Measurements from ENCODE around the gene EXOC3.

Gene EXOC3

GRCh38 chr5:428754-429452, 14.1 kb upstream of the EXOC3 start:
- H3K27ac Mint-ChIP-seq, result no peak overlapping the region
- no peaks in the 10 kb centered on the region for H3K27me3 Mint-ChIP-seq
- ATAC-seq (no peak), DNase-seq (peak in 1 of 2 donors; percentile 8)
- H3K9me3 Mint-ChIP-seq, result peaks cover 7 to 9% of the 10 kb centered on the region in 2 donors
- H3K4me1 Mint-ChIP-seq, result peaks cover 41% of the 10 kb centered on the region
- no peak overlapping the region for H3K4me3 Mint-ChIP-seq

DNA sequence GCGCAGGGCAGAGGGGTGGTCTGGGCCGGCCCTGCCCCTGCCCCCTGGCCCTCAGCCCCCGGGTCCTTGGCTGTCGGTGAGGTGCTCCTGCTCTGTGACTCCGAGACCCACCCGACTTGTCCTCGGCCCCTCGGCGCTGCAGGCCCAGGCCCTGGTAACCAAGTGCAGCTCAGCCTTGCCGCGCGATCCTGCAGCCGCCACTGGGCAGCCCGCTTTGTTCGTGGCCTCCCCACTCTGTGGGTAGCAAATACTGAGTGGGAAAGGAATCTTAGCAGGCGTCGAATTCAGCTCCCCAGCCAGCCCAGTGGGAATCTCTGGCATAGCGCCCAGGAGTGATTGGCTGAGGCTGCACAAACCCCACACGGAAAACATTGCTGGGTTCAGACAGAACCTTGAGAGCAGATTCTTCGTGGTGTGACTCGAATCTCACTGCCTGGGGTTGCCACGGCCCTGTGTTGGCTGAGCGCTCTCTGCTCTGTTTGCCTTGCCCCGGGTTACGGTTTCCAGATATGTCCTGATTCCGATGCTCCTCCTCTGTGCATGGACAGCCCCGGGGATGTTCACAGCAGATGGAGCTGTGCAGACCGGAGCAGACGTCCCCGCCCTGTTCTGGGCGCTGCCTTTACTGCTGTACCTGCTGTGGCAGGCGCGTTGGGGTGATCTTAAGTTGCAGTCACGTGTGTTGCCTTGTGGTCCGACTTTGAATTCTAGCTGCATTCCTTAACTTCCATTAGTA, 13.4 kb upstream of the EXOC3 start:
- DNase-seq, result no peak
- no peak overlapping the region for H3K4me3 Mint-ChIP-seq
- H3K27me3 Mint-ChIP-seq, result no peaks in the 10 kb centered on the region
- no peak for ATAC-seq
- H3K27ac Mint-ChIP-seq, result no peak overlapping the region
- H3K4me1 Mint-ChIP-seq, result peaks cover 35% of the 10 kb centered on the region
- peaks cover 7 to 9% of the 10 kb centered on the region in 2 donors for H3K9me3 Mint-ChIP-seq

DNA sequence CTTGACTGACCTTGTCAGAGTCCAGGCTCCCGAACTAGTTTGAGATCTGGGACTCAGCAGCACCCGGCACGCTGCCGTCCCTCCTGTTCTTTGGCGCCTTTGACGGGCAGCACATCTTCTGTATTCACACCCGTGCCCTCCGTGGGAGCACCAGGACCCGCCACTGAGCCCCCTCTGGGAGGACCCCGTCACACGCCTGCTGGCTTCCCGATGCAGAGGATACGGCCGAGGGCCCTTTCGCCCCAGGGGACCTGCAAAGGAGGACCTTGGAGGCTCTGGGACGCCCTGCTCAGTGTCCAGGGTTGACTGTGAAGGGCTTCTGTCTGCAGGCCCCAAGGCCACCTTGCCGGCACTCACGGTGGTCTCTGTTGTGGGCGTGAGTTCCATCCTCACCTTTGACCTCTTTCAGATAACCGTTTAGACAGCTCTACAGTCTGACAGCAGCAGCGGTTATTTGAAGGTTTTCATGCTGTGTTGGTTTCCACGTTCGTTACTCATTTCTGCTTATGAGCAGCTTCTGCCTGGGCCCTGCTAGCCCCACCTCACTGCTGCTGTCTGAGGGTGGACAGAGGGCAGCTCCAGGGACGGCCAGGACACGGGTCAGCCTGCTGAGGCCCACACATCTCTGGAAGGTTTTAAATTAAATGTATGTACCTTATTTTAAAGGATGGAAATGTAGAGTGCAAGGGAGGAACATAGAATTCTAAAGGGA, 12.6 kb upstream of the EXOC3 start:
- Mint-ChIP-seq H3K9me3 (peaks cover 7 to 9% of the 10 kb centered on the region in 2 donors), H3K4me3 (no peak overlapping the region), H3K4me1 (peaks cover 30% of the 10 kb centered on the region), H3K27me3 (no peaks in the 10 kb centered on the region), H3K27ac (peak overlapping the region in 1 of 2 donors; percentile 50)
- DNase-seq (peak in 1 of 2 donors; percentile 9), ATAC-seq (no peak)

DNA sequence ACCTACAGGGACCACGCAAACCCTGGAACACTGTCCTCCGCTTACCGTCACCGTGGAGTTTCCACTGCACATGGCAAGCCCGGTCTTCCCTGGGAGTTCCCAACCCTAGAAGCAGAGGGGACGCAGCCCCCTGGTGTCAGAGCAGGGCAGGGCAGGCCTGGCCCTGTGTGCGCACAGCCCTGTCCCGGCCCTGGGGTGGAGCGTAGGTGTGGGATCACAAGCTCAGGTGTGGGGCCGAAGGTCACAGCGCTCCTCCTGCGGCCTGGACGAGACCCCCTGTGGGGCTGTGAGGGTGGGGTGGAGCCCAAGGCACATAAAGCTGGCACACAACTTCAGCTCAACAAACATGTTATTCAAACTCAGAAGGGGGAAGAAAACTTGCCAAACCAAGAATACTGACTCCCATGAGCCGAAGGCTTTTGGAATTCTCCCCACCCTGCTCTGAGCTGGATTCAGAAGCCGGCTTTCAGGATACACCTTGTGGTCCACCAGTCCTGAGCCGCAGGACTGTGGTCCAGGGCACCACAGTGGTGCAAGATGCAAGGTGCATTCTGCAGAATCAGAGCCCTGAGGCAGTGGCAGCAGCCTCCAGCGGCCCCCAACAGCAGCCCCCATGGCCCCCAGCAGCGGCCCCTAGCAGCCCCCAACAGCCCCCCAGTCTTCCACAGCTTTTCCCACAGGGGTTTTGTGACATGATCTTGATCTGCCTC, 11.8 kb upstream of the EXOC3 start:
- H3K9me3 Mint-ChIP-seq, result peaks cover 5 to 6% of the 10 kb centered on the region in 2 donors
- peak; percentile 88 for ATAC-seq
- no peak overlapping the region for H3K4me3 Mint-ChIP-seq
- H3K27ac Mint-ChIP-seq, result peak overlapping the region in 1 of 2 donors; percentile 50
- H3K4me1 Mint-ChIP-seq, result peaks cover 23% of the 10 kb centered on the region
- DNase-seq, result peak; percentile 46 to 47
- no peaks in the 10 kb centered on the region for H3K27me3 Mint-ChIP-seq

- Mint-ChIP-seq H3K4me3 (no peak overlapping the region), H3K27ac (no peak overlapping the region), H3K27me3 (no peaks in the 10 kb centered on the region), H3K9me3 (peaks cover 0 to under 1% of the 10 kb centered on the region in 2 donors), H3K4me1 (peaks cover 23% of the 10 kb centered on the region)
- DNase-seq (no peak), ATAC-seq (no peak)
Observed at GRCh38 chr5:431711-432050, 11.3 kb upstream of the EXOC3 start.

DNA sequence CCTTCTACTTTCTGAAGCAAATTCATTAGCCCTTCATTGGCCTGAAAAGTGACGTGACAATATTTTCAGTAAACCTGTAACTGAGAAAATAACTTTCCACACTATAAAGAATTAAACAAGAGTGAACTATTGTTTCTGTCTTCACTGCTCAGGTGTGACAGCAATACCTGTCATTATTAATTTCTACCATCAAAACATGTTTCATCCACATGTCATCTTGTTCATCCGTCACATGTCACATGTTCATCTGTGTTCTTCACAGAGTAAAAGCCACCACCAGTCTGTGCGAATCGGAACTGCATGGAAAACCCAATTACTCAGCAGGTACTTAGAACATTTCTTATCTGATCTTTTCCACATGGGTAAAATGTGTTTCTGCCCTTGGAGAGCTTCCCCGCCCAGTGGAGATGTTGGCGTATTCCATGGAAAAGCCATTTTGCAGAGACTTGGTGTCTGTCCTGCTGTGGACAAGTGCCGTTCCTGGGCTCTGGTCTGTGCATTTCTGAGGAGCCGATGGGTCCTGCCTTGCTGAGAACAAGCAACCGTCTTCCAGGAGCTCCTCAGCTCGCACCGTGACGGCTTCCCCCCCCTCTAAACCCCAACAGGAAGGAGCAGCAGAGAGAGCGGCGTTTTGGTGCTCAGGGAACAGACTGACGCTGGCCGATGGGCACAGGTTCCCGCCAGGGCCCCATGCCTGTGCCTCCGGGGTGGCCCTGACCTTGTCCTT, 10.6 kb upstream of the EXOC3 start:
- H3K27ac Mint-ChIP-seq, result peak overlapping the region; percentile 13 to 70
- H3K9me3 Mint-ChIP-seq, result no peaks in the 10 kb centered on the region
- H3K4me1 Mint-ChIP-seq, result peaks cover 23% of the 10 kb centered on the region
- no peaks in the 10 kb centered on the region for H3K27me3 Mint-ChIP-seq
- ATAC-seq (no peak), DNase-seq (no peak)
- no peak overlapping the region for H3K4me3 Mint-ChIP-seq

DNA sequence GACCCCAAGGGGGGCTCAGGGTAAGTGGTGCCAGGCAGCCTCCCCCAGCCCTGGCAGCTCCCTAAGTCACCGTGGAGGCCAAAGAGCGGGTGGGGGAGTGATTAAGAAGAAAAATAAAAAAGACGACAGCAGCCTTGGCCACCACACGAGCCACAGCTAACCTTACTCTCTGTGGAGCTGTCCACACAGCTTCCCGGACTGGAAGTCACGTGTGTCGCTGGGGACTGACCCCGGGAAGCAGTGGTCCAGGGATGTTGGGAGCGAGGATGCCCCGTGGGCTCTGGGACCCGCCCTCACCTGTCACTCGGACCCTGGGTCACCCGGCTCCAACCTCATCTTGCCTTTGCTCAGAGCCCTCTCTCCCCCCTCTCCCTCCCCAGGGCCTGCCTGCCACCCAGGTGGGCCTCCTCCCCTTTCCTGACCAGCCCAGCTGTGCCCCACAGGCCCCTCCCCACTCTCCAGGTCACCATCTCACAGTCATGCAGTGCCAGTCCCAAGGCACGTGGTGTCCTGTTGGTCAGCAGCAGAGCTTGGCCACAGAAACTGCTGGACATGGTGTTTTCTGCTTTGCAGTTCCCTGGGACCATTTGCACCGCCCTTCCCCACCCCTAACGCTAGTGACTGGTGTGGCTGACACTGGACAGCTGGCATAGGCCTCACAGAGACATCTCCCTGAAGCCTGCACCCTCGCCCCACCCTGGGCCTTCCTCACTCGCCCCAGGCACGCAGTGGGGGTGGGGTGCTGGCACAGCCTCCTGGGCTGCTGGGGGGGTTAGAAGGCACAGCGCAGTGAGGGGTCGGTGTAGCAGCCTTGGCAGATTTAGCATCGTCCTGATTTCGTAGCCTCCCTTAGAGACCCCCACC, 9.8 kb upstream of the EXOC3 start:
- DNase-seq (no peak), ATAC-seq (no peak)
- Mint-ChIP-seq H3K9me3 (no peaks in the 10 kb centered on the region), H3K27ac (peak overlapping the region in 1 of 2 donors; percentile 90), H3K4me3 (no peak overlapping the region), H3K4me1 (peaks cover 23% of the 10 kb centered on the region), H3K27me3 (no peaks in the 10 kb centered on the region)

DNA sequence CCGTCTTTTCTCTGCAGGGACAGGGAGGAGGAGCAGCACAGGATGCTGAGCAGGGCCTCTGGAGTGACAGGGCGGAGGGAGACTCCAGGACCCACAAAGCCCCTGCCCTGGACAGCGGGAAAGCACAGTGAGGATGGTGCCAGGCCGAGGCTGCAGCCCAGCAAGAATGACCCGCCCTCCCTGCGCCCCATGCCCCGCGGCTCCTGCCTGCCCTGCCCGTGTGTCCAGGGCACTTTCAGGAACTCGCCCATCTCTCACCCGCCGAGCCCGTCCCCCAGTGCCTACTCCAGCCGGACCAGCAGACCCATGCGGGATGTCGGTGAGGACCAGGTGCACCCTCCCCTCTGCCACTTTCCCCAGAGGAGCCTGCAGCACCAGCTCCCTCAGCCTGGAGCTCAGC, 9.1 kb upstream of the EXOC3 start:
- Mint-ChIP-seq H3K27me3 (no peaks in the 10 kb centered on the region), H3K9me3 (no peaks in the 10 kb centered on the region), H3K4me1 (peaks cover 23% of the 10 kb centered on the region), H3K4me3 (no peak overlapping the region), H3K27ac (peak overlapping the region in 1 of 2 donors; percentile 90)
- ATAC-seq (no peak), DNase-seq (no peak)

- Mint-ChIP-seq H3K4me1 (peaks cover 23% of the 10 kb centered on the region), H3K4me3 (no peak overlapping the region), H3K27me3 (no peaks in the 10 kb centered on the region), H3K27ac (no peak overlapping the region), H3K9me3 (no peaks in the 10 kb centered on the region)
- DNase-seq (no peak), ATAC-seq (no peak)
Observed at GRCh38 chr5:434443-435146, 8.4 kb upstream of the EXOC3 start.

- H3K27me3 Mint-ChIP-seq, result no peaks in the 10 kb centered on the region
- DNase-seq, result no peak
Observed at GRCh38 chr5:435156-435790, 7.7 kb upstream of the EXOC3 start.

DNA sequence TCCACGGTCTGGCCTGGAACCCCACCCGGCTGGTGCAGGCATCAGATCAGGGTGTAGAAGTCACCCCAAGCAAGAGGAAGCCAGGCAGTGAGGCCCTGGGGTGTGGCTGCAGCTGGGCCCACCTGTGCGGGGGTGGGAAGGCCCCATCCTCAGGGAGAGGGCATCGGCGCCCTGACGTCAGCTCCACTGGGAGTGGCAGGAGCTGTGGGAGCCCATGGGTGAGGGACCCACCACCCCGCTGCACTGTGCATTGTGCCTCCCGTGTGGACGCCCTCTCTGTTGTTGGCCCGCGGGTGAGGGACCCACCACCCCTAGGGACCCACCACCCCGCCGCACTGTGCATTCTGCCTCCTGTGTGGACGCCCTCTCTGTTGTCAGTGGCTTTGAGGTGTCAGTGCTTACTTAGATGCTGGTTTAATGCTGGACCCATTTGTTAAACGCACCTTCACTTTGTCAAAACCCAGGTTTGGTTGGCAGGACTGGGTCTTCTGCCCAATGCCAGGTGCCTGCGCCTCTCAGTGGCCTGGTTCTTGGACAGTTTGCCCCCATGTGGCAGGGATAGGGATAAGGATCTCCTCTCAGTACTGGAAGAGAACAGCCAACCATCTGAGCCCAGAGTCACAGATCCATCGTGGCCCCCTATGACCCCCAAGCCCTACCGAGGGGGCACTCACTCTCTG, 6.9 kb upstream of the EXOC3 start:
- Mint-ChIP-seq H3K27me3 (no peaks in the 10 kb centered on the region), H3K27ac (peak overlapping the region in 1 of 2 donors; percentile 66), H3K4me1 (peaks cover 13% of the 10 kb centered on the region), H3K4me3 (no peak overlapping the region), H3K9me3 (no peaks in the 10 kb centered on the region)
- ATAC-seq (peak; percentile 74), DNase-seq (no peak)

More at GRCh38 chr5:435156-435790, 7.7 kb upstream of the EXOC3 start:
- no peaks in the 10 kb centered on the region for H3K9me3 Mint-ChIP-seq
- H3K4me1 Mint-ChIP-seq, result peaks cover 16% of the 10 kb centered on the region
- H3K27ac Mint-ChIP-seq, result peak overlapping the region in 1 of 2 donors; percentile 16
- ATAC-seq, result no peak
- H3K4me3 Mint-ChIP-seq, result no peak overlapping the region

DNA sequence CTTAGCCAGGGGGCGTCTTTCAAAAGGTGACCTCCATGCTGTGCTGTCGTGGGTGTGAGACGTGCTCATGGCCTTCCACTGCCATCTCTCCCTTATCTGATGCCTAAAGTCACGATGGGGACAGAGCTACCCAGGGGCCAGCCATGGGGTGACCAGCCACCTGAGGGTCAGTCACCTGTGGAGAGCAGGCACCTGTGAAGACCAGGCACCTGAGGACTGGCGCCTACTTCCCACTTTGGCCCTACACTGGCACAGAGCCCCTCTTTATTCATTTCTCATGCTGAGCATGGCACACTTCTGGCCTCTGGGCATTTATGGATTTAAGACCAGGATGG, 6.4 kb upstream of the EXOC3 start:
- Mint-ChIP-seq H3K9me3 (no peaks in the 10 kb centered on the region), H3K27me3 (no peaks in the 10 kb centered on the region), H3K4me3 (no peak overlapping the region), H3K4me1 (peaks cover 12% of the 10 kb centered on the region), H3K27ac (peak overlapping the region in 1 of 2 donors; percentile 66)
- no peak for DNase-seq
- ATAC-seq, result no peak

DNA sequence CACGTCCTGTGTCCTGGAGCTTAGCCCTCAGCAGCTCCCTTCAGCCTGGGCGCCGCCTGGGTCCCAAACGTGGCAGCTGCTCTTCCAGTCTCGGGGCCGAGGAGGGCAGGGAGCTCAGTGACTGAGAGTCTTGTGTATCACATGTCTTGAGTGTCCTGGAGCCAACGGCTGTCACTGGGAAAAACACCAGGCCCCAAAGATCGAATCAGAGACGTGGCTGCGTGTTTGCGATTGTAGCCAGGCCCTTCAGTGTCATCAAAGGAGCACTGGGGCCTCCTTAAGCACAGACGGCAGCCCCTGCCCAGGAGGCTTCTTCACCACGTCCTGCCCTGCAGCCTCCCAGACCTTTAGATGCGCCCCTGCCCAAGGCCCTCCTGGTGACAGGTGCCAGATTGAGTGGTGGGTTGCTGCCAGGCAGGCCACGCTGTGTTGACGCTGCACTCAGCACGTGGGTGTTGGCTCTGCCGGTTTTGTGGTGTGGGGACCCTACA, 5.7 kb upstream of the EXOC3 start:
- no peak for ATAC-seq
- Mint-ChIP-seq H3K9me3 (no peaks in the 10 kb centered on the region), H3K4me3 (no peak overlapping the region), H3K27me3 (no peaks in the 10 kb centered on the region), H3K27ac (peak overlapping the region in 1 of 2 donors; percentile 80), H3K4me1 (peaks cover 16% of the 10 kb centered on the region)
- no peak for DNase-seq
